Tibial nerve (tissue), 4 donors: ENCODE data around the gene PAPLN. TPM values are rescaled to one million over a fixed set of nuclear protein-coding genes. Genes with fewer than 3 reads are reported as not detected.
A peak's percentile ranks its signal among the peaks of the same experiment; 100 is the strongest.

Source experiments
- DNase-seq, 2 donors: peaks; one replicate each; pipeline ENCODE4 v3.0.0-alpha.2; 2019; ENCODE audit warnings: low spot score in 2 of 2
- H3K27ac ChIP-seq, 4 donors: fragments of 200-600 bp; sonication (generic) in 3 of 4; one replicate each; pipeline ENCODE4 v1.5.1; 2017 to 2019; ENCODE audit warnings: mild to moderate bottlenecking in 1 of 4
- H3K27me3 ChIP-seq, 2 donors: fragments of 200-600 bp; sonication (generic) in 1 of 2; one replicate each; pipeline versions ENCODE4 v1.5.1 to v1.6.0; 2017 to 2019
- H3K36me3 ChIP-seq, 3 donors: fragments of 200-600 bp; sonication (generic); one replicate each; pipeline ENCODE4 v1.5.1; 2018 to 2019
- H3K4me1 ChIP-seq, 4 donors: fragments of 200-600 bp; sonication (generic) in 3 of 4; one replicate each; pipeline ENCODE4 v1.5.1; 2017 to 2019
- H3K4me3 ChIP-seq, 4 donors: fragments of 200-600 bp; sonication (generic) in 3 of 4; one replicate each; pipeline ENCODE4 v1.5.1; 2017 to 2019; ENCODE audit warnings: mild to moderate bottlenecking in 1 of 4, moderate library complexity in 1 of 4
- H3K9me3 ChIP-seq, 4 donors: fragments of 200-600 bp; sonication (generic) in 3 of 4; one replicate each; pipeline ENCODE4 v1.5.1; 2017 to 2019
- EP300 ChIP-seq, 2 donors: sonication (generic); formaldehyde crosslinking; IDR thresholded peaks; one replicate each; pipeline ENCODE4 v1.6.1; 2017; ENCODE audit warnings: antibody characterized with exemption in 2 of 2, mild to moderate bottlenecking in 1 of 2
- POLR2A ChIP-seq, 2 donors: fragments of 450-650 bp; IDR thresholded peaks; one replicate each; pipeline ENCODE4 v1.6.1; 2017; ENCODE audit warnings: antibody characterized with exemption in 2 of 2, mild to moderate bottlenecking in 2 of 2, moderate library complexity in 2 of 2
- WGBS, 2 donors: methylation state at CpG; one replicate each; pipeline ENCODE4 v1.1.5; 2018; 5-methylcytosine and 5-hydroxymethylcytosine counted together
- total RNA-seq, 4 donors: library from RNA; depleted of rRNA; stranded (reverse); fragments of >200 nt; gene quantifications; one replicate each; pipeline ENCODE4 v1.1.0, GENCODE V29; 2016
- TF ChIP-seq, protein P1 (sequence below), 5 experiments: fragments of 200-600 bp in 3 of 5; fragments of 450-650 bp in 2 of 5; sonication (generic) in 3 of 5; IDR thresholded peaks; one replicate each; pipeline ENCODE4 v1.5.1; 2016 to 2019; ENCODE audit warnings: antibody characterized with exemption in 5 of 5, mild to moderate bottlenecking in 3 of 5, moderate library complexity in 2 of 5

The PAPLN gene
- total RNA-seq, 4 donors from 2014 or later = 96.6 to 314 (median 206) TPM

DNA sequence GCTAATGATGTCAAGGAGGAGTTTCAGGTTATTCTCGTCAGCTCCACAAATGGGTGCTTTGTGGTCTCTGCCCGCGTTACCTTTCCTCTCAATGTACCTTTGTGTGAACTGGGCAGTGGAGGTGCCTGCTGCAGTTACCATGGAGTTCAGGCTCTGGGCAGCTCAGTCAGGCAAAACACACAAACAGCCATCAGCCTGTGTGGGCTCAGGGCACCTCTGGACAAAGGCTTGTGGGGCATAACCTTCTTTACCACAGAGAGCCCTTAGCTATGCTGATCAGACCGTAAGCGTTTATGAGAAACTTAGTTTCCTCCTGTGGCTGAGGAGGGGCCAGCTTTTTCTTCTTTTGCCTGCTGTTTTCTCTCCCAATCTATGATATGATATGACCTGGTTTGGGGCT, 16.7 kb upstream of the PAPLN start:
- TF ChIP-seq POLR2A (IDR thresholded peaks at IDR 0.05) = no peak
- TF ChIP-seq, protein P1, sequence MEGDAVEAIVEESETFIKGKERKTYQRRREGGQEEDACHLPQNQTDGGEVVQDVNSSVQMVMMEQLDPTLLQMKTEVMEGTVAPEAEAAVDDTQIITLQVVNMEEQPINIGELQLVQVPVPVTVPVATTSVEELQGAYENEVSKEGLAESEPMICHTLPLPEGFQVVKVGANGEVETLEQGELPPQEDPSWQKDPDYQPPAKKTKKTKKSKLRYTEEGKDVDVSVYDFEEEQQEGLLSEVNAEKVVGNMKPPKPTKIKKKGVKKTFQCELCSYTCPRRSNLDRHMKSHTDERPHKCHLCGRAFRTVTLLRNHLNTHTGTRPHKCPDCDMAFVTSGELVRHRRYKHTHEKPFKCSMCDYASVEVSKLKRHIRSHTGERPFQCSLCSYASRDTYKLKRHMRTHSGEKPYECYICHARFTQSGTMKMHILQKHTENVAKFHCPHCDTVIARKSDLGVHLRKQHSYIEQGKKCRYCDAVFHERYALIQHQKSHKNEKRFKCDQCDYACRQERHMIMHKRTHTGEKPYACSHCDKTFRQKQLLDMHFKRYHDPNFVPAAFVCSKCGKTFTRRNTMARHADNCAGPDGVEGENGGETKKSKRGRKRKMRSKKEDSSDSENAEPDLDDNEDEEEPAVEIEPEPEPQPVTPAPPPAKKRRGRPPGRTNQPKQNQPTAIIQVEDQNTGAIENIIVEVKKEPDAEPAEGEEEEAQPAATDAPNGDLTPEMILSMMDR (IDR thresholded peaks at IDR 0.05) = no peak
- no peak for TF ChIP-seq EP300 (IDR thresholded peaks at IDR 0.05)
- Histone ChIP-seq H3K27me3 (no peaks in the 10 kb centered on the region), H3K27ac (no peak overlapping the region), H3K4me3 (no peak overlapping the region), H3K4me1 (peaks cover 0 to 38% (median 3%) of the 10 kb centered on the region in 4 donors), H3K9me3 (no peaks in the 10 kb centered on the region), H3K36me3 (peaks cover 0 to 52% (median 14%) of the 10 kb centered on the region in 3 donors)
- WGBS, 2 donors = 77 to 85% methylated on average over 5 of the region's 5 CpGs
- no peak for DNase-seq

DNA sequence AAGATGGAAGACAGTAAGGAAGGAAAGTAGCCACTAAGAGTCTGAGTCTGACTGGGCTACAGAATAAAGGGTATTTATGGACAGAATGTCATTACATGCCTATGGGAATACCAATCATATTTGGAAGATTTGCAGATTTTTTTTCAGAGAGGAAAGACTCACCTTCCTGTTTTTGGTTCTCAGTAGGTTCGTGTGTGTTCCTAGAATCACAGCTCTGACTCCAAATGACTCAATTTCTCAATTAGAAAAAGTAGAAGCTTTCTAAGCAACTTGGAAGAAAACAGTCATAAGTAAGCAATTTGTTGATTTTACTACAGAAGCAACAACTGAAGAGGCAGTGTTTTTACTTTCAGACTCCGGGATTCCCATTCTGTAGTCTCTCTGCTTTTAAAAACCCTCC, 15.4 kb upstream of the PAPLN start:
- Histone ChIP-seq H3K4me3 (no peak overlapping the region), H3K27ac (peak overlapping the region in 1 of 4 donors; percentile 31), H3K9me3 (no peaks in the 10 kb centered on the region), H3K27me3 (no peaks in the 10 kb centered on the region), H3K36me3 (peaks cover 0 to 51% (median 14%) of the 10 kb centered on the region in 3 donors), H3K4me1 (peaks cover 0 to 41% (median 3%) of the 10 kb centered on the region in 4 donors)
- DNase-seq = no peak
- TF ChIP-seq EP300 (IDR thresholded peaks at IDR 0.05) = no peak
- TF ChIP-seq, protein P1 (IDR thresholded peaks at IDR 0.05) = no peak
- no peak for TF ChIP-seq POLR2A (IDR thresholded peaks at IDR 0.05)
- 52% methylated on average over 2 of the region's 2 CpGs for WGBS, 2 donors

GRCh38 chr14:73223049-73223448, 14.3 kb upstream of the PAPLN start:
- peak in 1 of 2 donors; percentile 66 for DNase-seq
- Histone ChIP-seq H3K4me1 (peaks cover 0 to 52% (median 9%) of the 10 kb centered on the region in 4 donors), H3K27me3 (no peaks in the 10 kb centered on the region), H3K36me3 (peaks cover 0 to 41% (median 7%) of the 10 kb centered on the region in 3 donors), H3K27ac (peak overlapping the region in 2 of 4 donors; percentile 31 to 74), H3K9me3 (no peaks in the 10 kb centered on the region), H3K4me3 (no peak overlapping the region)
- WGBS, 2 donors = 41 to 56% methylated on average over 5 of the region's 5 CpGs
- TF ChIP-seq POLR2A (IDR thresholded peaks at IDR 0.05) (no peak), EP300 (IDR thresholded peaks at IDR 0.05) (peak in 1 of 2 donors; percentile 58)
- TF ChIP-seq, protein P1 (IDR thresholded peaks at IDR 0.05) = no peak

DNA sequence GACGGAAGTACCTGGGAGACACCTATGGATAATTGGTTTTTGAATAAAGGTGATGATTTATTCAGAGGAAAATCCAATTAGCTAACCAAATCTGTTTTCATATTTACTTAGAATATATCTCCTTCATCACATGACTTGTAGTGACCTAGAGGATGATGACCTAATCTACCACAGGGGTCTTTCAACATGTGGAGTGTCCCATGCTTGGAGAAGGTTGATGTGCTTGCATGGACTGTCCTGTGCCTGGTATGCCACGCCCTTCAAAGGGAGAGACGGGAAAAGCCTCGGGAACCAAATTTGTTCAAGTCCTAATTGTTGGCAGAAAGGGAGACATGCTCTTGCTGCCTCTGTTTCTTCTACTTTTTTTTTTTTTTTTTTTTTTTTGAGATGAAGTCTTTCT, 11.8 kb upstream of the PAPLN start:
- Histone ChIP-seq H3K27ac (no peak overlapping the region), H3K4me1 (peaks cover 0 to 66% (median 23%) of the 10 kb centered on the region in 4 donors), H3K9me3 (no peaks in the 10 kb centered on the region), H3K36me3 (peaks cover 0 to 17% (median 0%) of the 10 kb centered on the region in 3 donors), H3K4me3 (no peak overlapping the region), H3K27me3 (no peaks in the 10 kb centered on the region)
- 84 to 94% methylated on average over 4 of the region's 4 CpGs for WGBS, 2 donors
- TF ChIP-seq, protein P1 (IDR thresholded peaks at IDR 0.05) = no peak
- DNase-seq = no peak

DNA sequence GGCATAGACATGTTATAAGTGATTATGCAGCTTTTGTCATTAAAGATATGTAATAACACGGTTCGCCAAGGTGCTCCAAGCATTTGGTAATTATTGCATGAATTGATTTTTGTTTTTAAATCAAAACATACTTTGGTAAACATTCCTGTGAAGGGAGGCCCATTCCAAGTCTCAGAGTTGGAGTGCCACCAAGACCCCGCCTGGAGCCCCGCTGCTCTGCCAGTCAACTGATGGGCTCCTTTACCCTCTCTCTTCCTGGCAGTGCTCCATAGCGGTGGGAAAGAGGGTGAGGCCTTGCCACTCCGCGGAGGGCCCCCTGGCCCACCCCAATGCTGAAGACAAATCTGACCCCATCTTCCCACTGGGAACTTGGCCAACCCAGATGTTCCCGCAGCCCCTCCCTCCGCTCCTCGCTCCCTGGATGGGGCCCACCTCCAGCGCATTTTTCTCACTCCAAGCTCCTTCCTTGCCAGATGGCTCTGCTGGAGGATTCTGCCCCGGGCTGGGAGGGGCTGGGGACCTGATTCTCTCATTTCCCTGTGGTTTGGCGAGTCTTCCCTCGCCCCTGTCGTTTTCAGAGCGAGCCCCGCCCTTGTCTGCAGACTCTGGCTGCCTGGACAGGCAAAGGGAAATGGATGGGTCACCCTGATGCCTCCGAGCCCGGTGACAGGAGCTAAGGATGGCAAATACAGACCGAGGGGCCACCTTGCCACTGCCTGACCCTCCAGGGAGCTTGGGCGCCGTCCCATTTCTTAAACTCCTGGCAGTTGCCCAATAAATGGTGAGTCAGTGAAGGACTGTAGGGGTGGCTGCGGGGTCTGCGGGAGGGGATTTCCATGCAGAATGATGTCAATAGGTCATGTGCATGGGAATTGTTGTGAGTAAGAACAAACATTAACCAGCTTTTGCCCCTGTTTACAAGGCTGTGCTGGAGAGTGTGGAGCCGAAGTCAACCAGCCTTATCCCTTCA, 9.2 kb upstream of the PAPLN start:
- Histone ChIP-seq H3K36me3 (peaks cover 0 to 8% (median 0%) of the 10 kb centered on the region in 3 donors), H3K4me1 (peaks cover 0 to 65% (median 26%) of the 10 kb centered on the region in 4 donors), H3K4me3 (peak overlapping the region in 1 of 4 donors; percentile 12), H3K27ac (peak overlapping the region in 3 of 4 donors; percentile 29 to 83 (median 77)), H3K9me3 (no peaks in the 10 kb centered on the region), H3K27me3 (no peaks in the 10 kb centered on the region)
- DNase-seq = peak in 1 of 2 donors; percentile 47
- 29 to 31% methylated on average over 18 to 25 of the region's 25 CpGs for WGBS, 2 donors
- TF ChIP-seq POLR2A (IDR thresholded peaks at IDR 0.05) (no peak), EP300 (IDR thresholded peaks at IDR 0.05) (no peak)
- TF ChIP-seq, protein P1 (IDR thresholded peaks at IDR 0.05) = no peak
